Stimulated activated CD8-positive, alpha-beta memory T cell treated with anti-CD3 and anti-CD28 coated beads, Interleukin-7, amount 100 ng/mL, for 4 hours (primary cell): ENCODE data around the gene ASB5.
"Not testable (repeated sequence)": the region's sequence is repeated elsewhere in the genome, so short reads cannot be mapped to it uniquely, and the experiment has no call there.

Source experiments
- DNase-seq, 2 donors: peaks; one replicate each; pipeline ENCODE4 v3.0.0-alpha.2; 2020; ENCODE audit warnings: low read depth in 2 of 2

The ASB5 gene

GRCh38 chr4:176268963-176269362 lies at the start of gene ASB5:
TSS of gene ASB5 (minus strand) at chr4:176269222. CDS start at chr4:176269108, 114 bp downstream.
- DNase-seq, result no peak

GRCh38 chr4:176313596-176314336 lies 44.7 kb upstream of the ASB5 start:
- DNase-seq, result no peak

DNA sequence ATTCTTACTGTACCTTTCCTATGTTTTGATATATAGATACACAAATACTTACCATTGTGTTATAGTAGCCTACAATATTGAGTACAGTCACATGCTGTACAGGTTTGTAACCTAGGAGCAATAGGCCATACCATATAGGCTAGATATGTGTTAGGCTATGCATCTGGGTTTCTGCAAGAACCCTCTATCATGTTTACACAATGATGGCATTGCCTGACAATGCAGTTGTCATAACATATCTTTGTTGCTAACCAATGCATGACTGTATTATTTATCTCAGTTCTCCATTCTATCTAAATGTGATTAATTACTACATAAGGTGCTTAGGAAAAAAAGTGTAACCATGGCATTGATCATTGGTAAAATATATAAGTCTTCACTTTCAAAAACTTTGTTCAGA lies 40.8 kb upstream of the ASB5 start:
- DNase-seq, result no peak

DNA sequence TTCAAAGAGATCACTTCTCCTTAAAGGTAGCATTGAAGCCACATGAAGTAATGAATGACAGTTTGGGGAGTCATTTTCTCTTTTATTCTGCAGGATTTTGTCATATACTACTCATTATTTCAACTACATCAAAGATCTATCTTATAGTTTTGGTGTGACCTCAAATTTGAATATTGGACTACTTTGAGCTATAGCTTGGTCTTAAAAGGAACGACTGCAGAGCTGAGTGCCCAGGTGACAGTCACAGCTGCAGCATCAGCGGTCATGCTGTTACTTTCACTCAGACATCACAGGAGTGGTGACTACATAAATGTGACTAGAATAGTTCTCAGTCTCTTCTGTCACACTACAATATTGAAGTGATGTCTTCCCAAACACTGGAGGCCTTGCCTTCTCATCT lies 40.0 kb upstream of the ASB5 start:
- DNase-seq, result no peak

- no peak for DNase-seq
These were observed 39.4 kb upstream of the ASB5 start for GRCh38 chr4:176308441-176308840.

GRCh38 chr4:176307666-176307930 lies 38.6 kb upstream of the ASB5 start:
- no peak for DNase-seq

DNA sequence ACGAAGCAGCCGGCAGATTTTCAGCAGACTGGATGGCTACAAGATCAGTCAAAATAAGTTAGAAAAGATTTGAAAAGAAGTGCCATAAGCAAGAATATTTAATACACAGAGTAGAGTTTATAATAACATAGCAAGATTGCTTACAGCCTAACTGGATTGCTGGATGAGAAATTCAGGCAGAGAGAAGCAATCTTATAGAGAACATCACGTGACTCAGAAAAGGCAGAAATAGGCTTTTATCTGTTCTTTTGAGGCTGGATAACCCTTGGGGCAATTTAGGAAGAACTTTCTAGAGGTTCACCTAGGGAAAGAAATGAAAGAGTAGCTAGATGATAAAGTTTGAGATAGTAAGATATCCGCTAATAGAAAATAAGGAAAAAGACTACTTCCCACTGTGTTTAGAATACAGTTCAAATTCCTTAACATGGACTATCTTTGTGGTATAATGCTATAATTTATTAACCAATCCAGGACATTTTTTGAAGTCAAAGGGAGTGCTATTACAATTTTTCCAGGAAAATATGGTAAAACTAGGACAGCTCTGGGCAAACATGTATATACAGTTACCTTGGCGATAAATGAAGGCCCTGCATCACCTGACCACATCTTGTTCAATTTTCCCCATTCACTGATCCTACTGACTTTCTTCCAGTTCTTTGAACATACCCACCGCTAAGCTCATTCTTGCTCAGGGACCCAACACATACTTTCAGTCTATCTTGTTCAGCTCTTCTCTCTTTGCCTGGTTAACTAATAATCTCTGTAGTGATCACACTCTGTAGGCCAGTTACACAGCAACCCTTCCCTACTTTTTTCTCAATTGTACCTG lies 38.0 kb upstream of the ASB5 start:
- DNase-seq, result no peak

GRCh38 chr4:176303938-176304337 lies 34.9 kb upstream of the ASB5 start:
- DNase-seq, result no peak

- no peak for DNase-seq
These were observed 33.6 kb upstream of the ASB5 start for GRCh38 chr4:176302283-176303275.

GRCh38 chr4:176300565-176300964 lies 31.5 kb upstream of the ASB5 start:
- DNase-seq, result no peak

- DNase-seq, result no peak
These were observed 31.0 kb upstream of the ASB5 start for GRCh38 chr4:176300036-176300435.

GRCh38 chr4:176298664-176299063 lies 29.6 kb upstream of the ASB5 start:
- no peak for DNase-seq

DNA sequence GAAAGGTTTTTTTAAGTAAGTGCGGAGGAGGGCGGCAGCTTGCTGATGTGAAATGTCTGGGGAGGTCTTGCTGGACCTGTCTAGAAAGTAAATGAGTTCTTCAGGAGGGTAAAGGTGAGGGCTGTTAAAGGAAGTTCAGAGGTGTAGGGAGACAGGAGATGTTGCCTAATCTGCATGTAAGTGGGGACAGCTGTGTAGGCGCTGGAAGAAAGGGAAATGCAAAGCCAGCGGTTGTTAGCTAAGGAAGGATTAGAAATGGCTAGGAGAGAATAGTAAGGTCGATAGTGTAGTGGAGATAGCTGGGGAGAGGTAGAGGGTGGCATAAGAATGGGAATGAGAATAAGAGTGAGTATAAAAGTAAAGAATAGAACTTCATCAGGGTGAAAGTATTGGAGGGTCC lies 26.9 kb upstream of the ASB5 start:
- DNase-seq, result not testable (repeated sequence)

GRCh38 chr4:176293660-176294059 lies 24.6 kb upstream of the ASB5 start:
- DNase-seq, result no peak

- no peak for DNase-seq
These were observed 23.9 kb upstream of the ASB5 start for GRCh38 chr4:176292920-176293319.

- no peak for DNase-seq
These were observed 22.7 kb upstream of the ASB5 start for GRCh38 chr4:176291748-176292147.

GRCh38 chr4:176290520-176290919 lies 21.5 kb upstream of the ASB5 start:
- no peak for DNase-seq

DNA sequence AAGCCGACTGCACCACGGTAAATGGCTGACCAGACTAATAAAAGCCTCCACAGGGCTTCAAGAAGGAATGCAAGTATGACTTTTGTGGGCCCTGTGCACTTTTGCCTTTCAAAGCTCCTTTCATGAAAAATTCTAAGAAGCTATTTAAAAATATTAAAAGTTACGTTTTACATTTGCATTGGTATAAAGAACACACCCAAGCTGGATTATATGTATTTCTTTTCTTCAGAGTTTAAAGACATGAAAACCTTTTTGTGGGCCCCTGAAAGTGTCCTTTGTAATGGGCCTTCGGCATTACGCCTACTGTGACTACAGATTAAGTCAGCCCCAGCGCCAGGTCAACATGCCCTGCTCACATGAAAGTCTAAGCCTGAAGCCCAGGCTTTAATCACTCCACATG lies 20.5 kb upstream of the ASB5 start:
- DNase-seq, result no peak

- DNase-seq, result no peak
These were observed 19.0 kb upstream of the ASB5 start for GRCh38 chr4:176288020-176288419.

- DNase-seq, result no peak
These were observed 18.5 kb upstream of the ASB5 start for GRCh38 chr4:176287546-176287945.

DNA sequence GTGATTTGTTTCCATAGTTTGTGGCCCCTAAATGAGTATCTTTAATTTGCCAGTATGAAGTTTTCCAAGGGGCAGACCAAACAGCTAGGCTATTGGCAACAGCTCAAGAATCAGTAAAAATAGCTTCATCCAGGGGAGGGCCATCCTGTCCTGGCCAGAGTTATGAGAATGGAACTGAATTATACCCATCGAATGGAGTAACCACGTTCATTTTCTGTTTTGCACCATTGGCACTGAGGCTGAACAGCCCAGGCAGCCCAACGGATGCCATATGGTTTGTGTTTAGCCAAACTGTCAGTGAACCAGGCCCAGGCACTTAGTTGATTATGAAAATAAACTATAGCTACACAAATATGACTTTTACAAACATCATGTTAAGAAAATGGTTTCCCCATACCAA lies 17.7 kb upstream of the ASB5 start:
- DNase-seq, result no peak

DNA sequence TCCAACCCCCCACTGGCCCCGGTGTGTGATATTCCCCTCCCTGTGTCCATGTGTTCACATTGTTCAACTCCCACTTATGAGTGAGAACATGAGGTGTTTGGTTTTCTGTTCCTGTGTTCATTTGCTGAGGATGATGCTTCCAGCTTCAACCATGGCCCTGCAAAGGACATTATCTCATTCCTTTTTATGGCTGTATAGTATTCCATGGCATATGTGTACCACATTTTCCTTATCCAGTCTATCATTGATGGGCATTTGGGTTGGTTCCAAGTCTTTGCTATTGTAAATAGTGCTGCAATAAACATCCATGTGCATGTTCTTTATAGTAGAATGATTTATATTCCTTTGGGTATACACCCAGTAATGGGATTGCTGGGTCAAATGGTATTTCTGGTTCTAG lies 10.5 kb upstream of the ASB5 start:
- not testable (repeated sequence) for DNase-seq
